ENCODE measurements around the gene BMPR1A.

GRCh38 chr10:86827639-86828038 is 71.2 kb downstream of the BMPR1A start:
- no peak for TF ChIP-seq POLR2A (IDR thresholded peaks at IDR 0.05)
- TF ChIP-seq CTCF (IDR thresholded peaks at IDR 0.05) = no peak

All from lower leg skin (tissue), 3 donors.